GM12878 (cell line): Measurements from ENCODE around the gene RAC3. TPM values are rescaled to one million over a fixed set of nuclear protein-coding genes. Genes with fewer than 3 reads are reported as not detected.

ENCODE experiments used
- ATAC-seq: fragments of 200-7000 bp; cut with Tn5 transposase; 3 replicates; pipeline ENCODE4 v1.9.1; 2020; ENCODE audit warnings: mild to moderate bottlenecking, moderate library complexity
- BruUV-seq: library from RNA; stranded (reverse); fragments of 400-500 nt; replicated peaks from 2 replicates; lab custom pipeline; 2021; lab: Mats Ljungman, UMichigan
- CTCF ChIA-PET: fragments of 300-600 bp; sonication (Branson Sonifier 250); formaldehyde crosslinking; extraction: SDS; loops from one replicate; lab custom pipeline; 2021; ENCODE audit warnings: inconsistent platforms; lab: Yijun Ruan, JAX
- POLR2A ChIA-PET: fragments of 350-600 bp; formaldehyde crosslinking; extraction: SDS; loops from one replicate; lab custom pipeline; 2021; ENCODE audit warnings: inconsistent platforms; lab: Charles Lee
- RAD21 ChIA-PET: fragments of 300-600 bp; sonication (Branson Sonifier 250); formaldehyde crosslinking; loops from one replicate; lab custom pipeline; 2023; ENCODE audit warnings: antibody characterized with exemption; ENCODE audit not compliant: unreplicated experiment; lab: Charles Lee
- SMC1A ChIA-PET: fragments of 300-600 bp; sonication (Branson Sonifier 250); formaldehyde crosslinking; loops from one replicate; lab custom pipeline; 2023; ENCODE audit not compliant: unreplicated experiment, uncharacterized antibody; lab: Charles Lee
- DNase-seq: peaks from one replicate; pipeline ENCODE4 v3.0.0-alpha.2; 2011; ENCODE audit warnings: low read depth, low spot score
- FAIRE-seq: peaks from 3 replicates; lab custom pipeline; 2011; peaks lifted over from hg19 to GRCh38; lab: Jason Lieb, UNC
- H2AFZ ChIP-seq: 2 replicates; pipeline ENCODE4 v1.6.0; 2011; ENCODE audit warnings: low read depth, low read length, control low read depth; ENCODE audit not compliant: control insufficient read depth
- H3K27ac ChIP-seq: 2 replicates; pipeline ENCODE4 v1.5.1; 2011; ENCODE audit warnings: control low read depth; ENCODE audit not compliant: control insufficient read depth, insufficient read depth
- H3K27me3 ChIP-seq, 2 experiments: replicated peaks in 1 of 2; 2 replicates each; pipeline versions ENCODE4 v1.6.0 to v1.6.1; 2011; ENCODE audit warnings: low read length in 1 of 2; ENCODE audit not compliant: control insufficient read depth in 2 of 2, insufficient read depth in 2 of 2
- H3K36me3 ChIP-seq, 2 experiments: 2 replicates each; pipeline ENCODE4 v1.5.1; 2011; ENCODE audit warnings: low read length in 1 of 2; ENCODE audit not compliant: control insufficient read depth in 2 of 2, insufficient read depth in 2 of 2
- H3K4me1 ChIP-seq: 2 replicates; pipeline ENCODE4 v1.6.1; 2011; ENCODE audit warnings: mild to moderate bottlenecking, low read length, moderate library complexity, mixed read lengths; ENCODE audit not compliant: control insufficient read depth, insufficient read depth
- H3K4me2 ChIP-seq: 2 replicates; pipeline ENCODE4 v1.6.0; 2011; ENCODE audit warnings: control low read depth; ENCODE audit not compliant: control insufficient read depth, insufficient read depth
- H3K4me3 ChIP-seq: fragments of 200-600 bp; sonication (generic); 2 replicates; pipeline ENCODE4 v1.5.1; 2016
- H3K79me2 ChIP-seq: 2 replicates; pipeline ENCODE4 v1.6.0; 2011; ENCODE audit warnings: low read length; ENCODE audit not compliant: control insufficient read depth, insufficient read depth
- H3K9ac ChIP-seq: 2 replicates; pipeline ENCODE4 v1.8.0; 2011; ENCODE audit warnings: low read length, control low read depth, mixed read lengths; ENCODE audit not compliant: control insufficient read depth, insufficient read depth
- H3K9me3 ChIP-seq: replicated peaks from 3 replicates; pipeline ENCODE4 v1.5.1; 2011; ENCODE audit warnings: mild to moderate bottlenecking, low read length; ENCODE audit not compliant: control insufficient read depth, insufficient read depth
- H4K20me1 ChIP-seq: 2 replicates; pipeline ENCODE4 v1.6.0; 2011; ENCODE audit not compliant: control insufficient read depth, insufficient read depth
- CREM ChIP-seq: IDR thresholded peaks from 2 replicates; pipeline ENCODE4 v1.6.1; 2014; ENCODE audit warnings: antibody characterized with exemption, low read depth
- HDGF ChIP-seq: fragments of 450-650 bp; IDR thresholded peaks from 2 replicates; pipeline ENCODE4 v1.6.1; 2016; ENCODE audit warnings: antibody characterized with exemption
- IKZF2 ChIP-seq, 2 experiments: fragments of 450-650 bp; IDR thresholded peaks; 2 replicates each; pipeline ENCODE4 v1.6.1; 2017; ENCODE audit warnings: mild to moderate bottlenecking in 2 of 2, moderate library complexity in 2 of 2
- WGBS: methylation state at CpG from one replicate; pipeline ENCODE4 v1.1.6; 2016; ENCODE audit warnings: low lambda C conversion rate; ENCODE audit not compliant: insufficient replicate concordance, insufficient coverage; ENCODE audit errors: missing lambda C conversion rate; 5-methylcytosine and 5-hydroxymethylcytosine counted together
- in situ Hi-C: fragments of 300-500 bp; cut with MboI; formaldehyde crosslinking; loops from 9 replicates; pipeline ENCODE4 v1.14.3; 2018; ENCODE audit warnings: mixed read lengths
- intact Hi-C: fragments of 100-400 bp; cut with micrococcal nuclease; formaldehyde crosslinking; loops from one replicate; pipeline ENCODE4 v1.14.2; 2022; ENCODE audit not compliant: unreplicated experiment
- polyA plus RNA-seq, 11 experiments: library from polyadenylated mRNA; depleted of rRNA in 4 of 11; unstranded in 6 of 11; stranded (reverse) in 5 of 11; fragments of >200 nt; fragmentation: Nextera tagmentation in 4 of 11; fragmentation: Illumina TruSeq in 1 of 11; extraction: Ambion mirVana in 4 of 11; extraction: Trizol in 1 of 11; gene quantifications; 1 replicate in 1 of 11; 2 replicates in 10 of 11; pipeline versions ENCODE4 v1.2.1 to v1.2.3, GENCODE V29; 2011 to 2016; ENCODE audit warnings: inconsistent platforms in 2 of 11, missing spikeins in 2 of 11, low read depth in 1 of 11
- total RNA-seq, 4 experiments: library from RNA; depleted of rRNA in 3 of 4; stranded (reverse); fragments of >200 nt in 3 of 4; fragmentation: Illumina TruSeq in 1 of 4; extraction: Trizol in 1 of 4; gene quantifications; 2 replicates each; pipeline versions ENCODE4 v1.2.1 to v1.2.3, GENCODE V29; 2013 to 2021
- TF ChIP-seq, protein P1 (sequence below): fragments of 450-650 bp; IDR thresholded peaks from 2 replicates; pipeline ENCODE4 v1.6.1; 2016; ENCODE audit warnings: mild to moderate bottlenecking

RAC3 gene
- total and polyA plus RNA-seq, 10 of the 15 experiments (the other 5 are each of a cell fraction or from before 2014, with no cell fraction given): 0.11 to 32.9 (median 6.7) TPM

DNA sequence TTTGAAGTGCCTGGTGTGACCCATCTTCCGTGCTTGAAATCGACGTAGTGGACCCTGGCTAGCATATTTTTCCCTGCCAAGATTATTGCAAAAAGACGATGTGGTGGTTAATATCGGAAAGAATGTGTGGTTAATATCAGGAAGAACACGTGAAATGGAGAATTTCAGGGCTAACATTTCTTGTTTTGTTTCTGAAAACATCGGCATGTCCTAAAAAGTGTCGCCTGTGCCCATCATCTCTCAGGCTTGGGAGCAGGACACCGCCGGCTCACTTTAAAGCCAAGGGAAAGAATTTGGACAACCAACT, 6.4 kb downstream of the RAC3 start:
- WGBS: 15% methylated on average over 10 of the region's 10 CpGs
- FAIRE-seq: no peak
- POLR2A ChIA-PET: interaction anchor here (0.5 to 1.5 kb wide), 19 partner anchors 10 to 411 kb away, joined by 3 to 13 read pairs (median 3); partner anchors contain the start of genes CENPX, FASN, LRRC45 and MRPL12

More for the DNA sequence above, 6.4 kb downstream of the RAC3 start:
- 0 out of 2 replicates have a peak overlapping the region, but pooled peaks have one; percentile 46 for H3K27ac ChIP-seq
- TF ChIP-seq CREM (0 out of 2 replicates have a peak, but pooled peaks have one; percentile 18), IKZF2 (IDR thresholded peaks at IDR 0.05) (no peak), HDGF (0 out of 2 replicates have a peak, but pooled peaks have one; percentile 2)
- TF ChIP-seq, protein P1, sequence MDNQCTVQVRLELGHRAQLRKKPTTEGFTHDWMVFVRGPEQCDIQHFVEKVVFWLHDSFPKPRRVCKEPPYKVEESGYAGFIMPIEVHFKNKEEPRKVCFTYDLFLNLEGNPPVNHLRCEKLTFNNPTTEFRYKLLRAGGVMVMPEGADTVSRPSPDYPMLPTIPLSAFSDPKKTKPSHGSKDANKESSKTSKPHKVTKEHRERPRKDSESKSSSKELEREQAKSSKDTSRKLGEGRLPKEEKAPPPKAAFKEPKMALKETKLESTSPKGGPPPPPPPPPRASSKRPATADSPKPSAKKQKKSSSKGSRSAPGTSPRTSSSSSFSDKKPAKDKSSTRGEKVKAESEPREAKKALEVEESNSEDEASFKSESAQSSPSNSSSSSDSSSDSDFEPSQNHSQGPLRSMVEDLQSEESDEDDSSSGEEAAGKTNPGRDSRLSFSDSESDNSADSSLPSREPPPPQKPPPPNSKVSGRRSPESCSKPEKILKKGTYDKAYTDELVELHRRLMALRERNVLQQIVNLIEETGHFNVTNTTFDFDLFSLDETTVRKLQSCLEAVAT: 0 out of 2 replicates have a peak, but pooled peaks have one; percentile 58
- TF ChIP-seq, all 136 proteins: peak for 3
- peak overlapping the region; percentile 89 for H3K4me2 ChIP-seq
- H3K27me3 ChIP-seq: no peaks in the 10 kb centered on the region
- intact Hi-C loops (loop anchor here (5.0 kb wide), 1 partner anchor 59 kb away; the partner anchor contains the start of gene FASN), in situ Hi-C loops (loop anchor here (5.0 kb wide), 1 partner anchor 119 kb away; no protein-coding TSS in a partner anchor)
- H3K36me3 ChIP-seq: no peaks in the 10 kb centered on the region; a peak in 2 of 4 replicates
- H3K9me3 ChIP-seq: no peaks in the 10 kb centered on the region
- ChIA-PET CTCF (interaction anchor here (0.6 to 1.9 kb wide), 17 partner anchors 10 to 596 kb away, joined by 3 to 30 read pairs (median 4); partner anchors contain the start of genes CENPX, GPS1, LRRC45 and RFNG), RAD21 (interaction anchor here (0.7 to 2.4 kb wide), 7 partner anchors 12 to 117 kb away, joined by 3 to 13 read pairs (median 5); partner anchors contain the start of genes CENPX, FASN and LRRC45), SMC1A (interaction anchor here (0.5 to 1.4 kb wide), 7 partner anchors 11 to 178 kb away, joined by 3 to 7 read pairs (median 3); partner anchors contain the start of genes CENPX, DUS1L and LRRC45)
- ATAC-seq (no peak), DNase-seq (no peak)
- peak overlapping the region; percentile 93 for H2AFZ ChIP-seq
- H3K79me2 ChIP-seq: peaks cover 5% of the 10 kb centered on the region
- H3K4me3 ChIP-seq: peak overlapping the region; percentile 49; the same call in 1 of the 2 replicates
- BruUV-seq: no TSS peak
- H4K20me1 ChIP-seq: no peaks in the 10 kb centered on the region
- peaks cover 10% of the 10 kb centered on the region for H3K4me1 ChIP-seq
- no peak overlapping the region; the same call in 1 of the 2 replicates for H3K9ac ChIP-seq
